ENCODE measurements around the gene AP1B1.

The AP1B1 gene

GRCh38 chr22:29313126-29313575, 75.2 kb downstream of the AP1B1 start:
- DNase-seq (ENCODE audit: low spot score) = peak; percentile 72

- no peak for DNase-seq (ENCODE audit: low spot score)
Measured at GRCh38 chr22:29312218-29313125, 75.9 kb downstream of the AP1B1 start.

- DNase-seq (ENCODE audit: low spot score) = peak; percentile 62
Measured at GRCh38 chr22:29311464-29312217, 76.7 kb downstream of the AP1B1 start.

GRCh38 chr22:29310863-29311339, 77.5 kb downstream of the AP1B1 start:
- DNase-seq (ENCODE audit: low spot score) = peak; percentile 99

GRCh38 chr22:29310065-29310862, 78.1 kb downstream of the AP1B1 start:
- DNase-seq (ENCODE audit: low spot score) = no peak

- DNase-seq (ENCODE audit: low spot score) = peak; percentile 14
Measured at GRCh38 chr22:29309332-29310064, 78.9 kb downstream of the AP1B1 start.

GRCh38 chr22:29308791-29309262, 79.5 kb downstream of the AP1B1 start:
- peak; percentile 71 for DNase-seq (ENCODE audit: low spot score)

GRCh38 chr22:29308148-29308790, 80.1 kb downstream of the AP1B1 start:
- no peak for DNase-seq (ENCODE audit: low spot score)

GRCh38 chr22:29307596-29308147, 80.7 kb downstream of the AP1B1 start:
- no peak for DNase-seq (ENCODE audit: low spot score)

- DNase-seq (ENCODE audit: low spot score) = peak; percentile 92
Measured at GRCh38 chr22:29306835-29307595, 81.4 kb downstream of the AP1B1 start.

- DNase-seq (ENCODE audit: low spot score) = peak; percentile 97
Measured at GRCh38 chr22:29306175-29306834, 82.1 kb downstream of the AP1B1 start, which contains the start of gene GAS2L1. Gene GAS2L1 (plus strand): TSS chr22:29306650. CDS start chr22:29308106, 1,456 bp downstream.

GRCh38 chr22:29305836-29306174, 82.6 kb downstream of the AP1B1 start:
- DNase-seq (ENCODE audit: low spot score) = no peak

GRCh38 chr22:29302681-29303465, 85.5 kb downstream of the AP1B1 start:
- DNase-seq (ENCODE audit: low spot score) = no peak

- DNase-seq (ENCODE audit: low spot score) = no peak
Measured at GRCh38 chr22:29302402-29302680, 86.0 kb downstream of the AP1B1 start.

GRCh38 chr22:29301716-29302401, 86.5 kb downstream of the AP1B1 start:
- no peak for DNase-seq (ENCODE audit: low spot score)

- no peak for DNase-seq (ENCODE audit: low spot score)
Measured at GRCh38 chr22:29300807-29301601, 87.4 kb downstream of the AP1B1 start.

- DNase-seq (ENCODE audit: low spot score) = no peak
Measured at GRCh38 chr22:29300467-29300806, 87.9 kb downstream of the AP1B1 start.

Data from AG20443 (cell line).